SK-N-SH (cell line): ENCODE measurements around the gene PPP3R1. TPM values are rescaled to one million over a fixed set of nuclear protein-coding genes. Genes with fewer than 3 reads are reported as not detected.

Experiments
- CTCF ChIA-PET: fragments of 300-600, 350-600 bp; formaldehyde crosslinking; extraction: SDS; loops from one replicate; lab custom pipeline; 2021; lab: Yijun Ruan, JAX
- POLR2A ChIA-PET: fragments of 350-600 bp; sonication (Branson Sonifier 250); formaldehyde crosslinking; extraction: SDS; loops from one replicate; lab custom pipeline; 2020; ENCODE audit warnings: antibody characterized with exemption, inconsistent platforms; lab: Yijun Ruan, JAX
- DNase-seq: peaks from one replicate; pipeline ENCODE4 v3.0.0; 2012
- H2AFZ ChIP-seq: fragments of 200-600 bp; sonication (generic); 2 replicates; pipeline ENCODE4 v1.8.1; 2016; ENCODE audit warnings: antibody characterized with exemption, mild to moderate bottlenecking, low read depth
- H3F3A ChIP-seq: fragments of 200-600 bp; sonication (generic); replicated peaks from 2 replicates; pipeline ENCODE3; 2016; ENCODE audit warnings: antibody characterized with exemption, mild to moderate bottlenecking; ENCODE audit not compliant: insufficient read depth
- H3K27ac ChIP-seq, 2 experiments: fragments of 200-500 bp in 1 of 2; fragments of 200-600 bp in 1 of 2; sonication (Bioruptor generic) in 1 of 2; sonication (generic), shearing (Covaris generic) in 1 of 2; 2 replicates each; pipeline versions ENCODE4 v1.5.1 to v1.6.1; 2014 to 2016; ENCODE audit warnings: low read depth in 2 of 2, inconsistent platforms in 1 of 2, low read length in 1 of 2, mild to moderate bottlenecking in 1 of 2, mixed read lengths in 1 of 2
- H3K27me3 ChIP-seq: fragments of 200-600 bp; sonication (generic), shearing (Covaris generic); 2 replicates; pipeline ENCODE4 v1.6.1; 2016; ENCODE audit warnings: mixed run types; ENCODE audit not compliant: insufficient read depth
- H3K36me3 ChIP-seq, 2 experiments: fragments of 200-500 bp in 1 of 2; fragments of 200-600 bp in 1 of 2; sonication (Bioruptor generic) in 1 of 2; sonication (generic) in 1 of 2; replicated peaks in 1 of 2; 2 replicates each; pipeline versions ENCODE3 to v1.5.1; 2014 to 2016; ENCODE audit warnings: low read length in 1 of 2, mild to moderate bottlenecking in 1 of 2; ENCODE audit not compliant: insufficient read depth in 2 of 2, control insufficient read depth in 1 of 2
- H3K4me1 ChIP-seq, 2 experiments: fragments of 200-500 bp in 1 of 2; fragments of 200-600 bp in 1 of 2; sonication (Bioruptor generic) in 1 of 2; sonication (generic), shearing (Covaris generic) in 1 of 2; 2 replicates each; pipeline versions ENCODE4 v1.5.1 to v1.6.1; 2014 to 2016; ENCODE audit warnings: low read depth in 1 of 2, low read length in 1 of 2, mixed run types in 1 of 2; ENCODE audit not compliant: insufficient read depth in 2 of 2, control insufficient read depth in 1 of 2
- H3K4me2 ChIP-seq: fragments of 200-600 bp; sonication (generic), shearing (Covaris generic); 2 replicates; pipeline ENCODE4 v1.6.1; 2017; ENCODE audit warnings: mixed run types
- H3K4me3 ChIP-seq, 2 experiments: fragments of 200-500 bp in 1 of 2; fragments of 200-600 bp in 1 of 2; sonication (Bioruptor generic) in 1 of 2; sonication (generic), shearing (Covaris generic) in 1 of 2; 2 replicates each; pipeline versions ENCODE4 v1.5.1 to v1.8.1; 2014 to 2016; ENCODE audit warnings: low read depth in 2 of 2, inconsistent platforms in 1 of 2, low read length in 1 of 2, mild to moderate bottlenecking in 1 of 2, mixed read lengths in 1 of 2, moderate library complexity in 1 of 2
- H3K79me2 ChIP-seq: fragments of 200-600 bp; sonication (generic); 2 replicates; pipeline ENCODE4 v1.8.1; 2017; ENCODE audit warnings: mild to moderate bottlenecking; ENCODE audit not compliant: insufficient read depth
- H3K9ac ChIP-seq: fragments of 200-600 bp; sonication (generic); 2 replicates; pipeline ENCODE4 v1.6.1; 2017; ENCODE audit warnings: mixed run types
- H3K9me2 ChIP-seq: fragments of 200-600 bp; sonication (generic); 2 replicates; pipeline ENCODE4 v1.6.1; 2017; ENCODE audit warnings: mixed run types
- H3K9me3 ChIP-seq: fragments of 200-600 bp; sonication (generic); 2 replicates; pipeline ENCODE4 v1.6.1; 2017; ENCODE audit warnings: mixed run types, mild to moderate bottlenecking, moderate library complexity
- H4K20me1 ChIP-seq: fragments of 200-600 bp; sonication (generic); 2 replicates; pipeline ENCODE4 v1.6.1; 2017; ENCODE audit warnings: mild to moderate bottlenecking, mixed run types; ENCODE audit not compliant: insufficient read depth
- ELF1 ChIP-seq: IDR thresholded peaks from 2 replicates; pipeline ENCODE4 v1.4.0; 2012
- EZH2phosphoT487 ChIP-seq: fragments of 200-600 bp; sonication (generic); IDR thresholded peaks from 2 replicates; pipeline ENCODE4 v1.6.1; 2017; ENCODE audit warnings: low read depth, mixed run types, mild to moderate bottlenecking, antibody characterized with exemption, moderate library complexity, borderline replicate concordance
- FOSL2 ChIP-seq: IDR thresholded peaks from 2 replicates; pipeline ENCODE4 v1.4.0; 2012; ENCODE audit warnings: low read depth, mild to moderate bottlenecking, moderate library complexity, borderline replicate concordance
- FOXJ3 ChIP-seq: sonication (generic); formaldehyde crosslinking; IDR thresholded peaks from 2 replicates; pipeline ENCODE4 v1.5.1; 2020; ENCODE audit warnings: mild to moderate bottlenecking, missing genetic modification reagents
- GABPA ChIP-seq: IDR thresholded peaks from 2 replicates; pipeline ENCODE4 v1.4.0; 2012; ENCODE audit warnings: low read depth, mild to moderate bottlenecking
- GATA2 ChIP-seq: sonication (generic); formaldehyde crosslinking; IDR thresholded peaks from 2 replicates; pipeline ENCODE4 v1.5.0; 2020; ENCODE audit warnings: mild to moderate bottlenecking, missing genetic modification reagents
- JUND ChIP-seq: IDR thresholded peaks from 2 replicates; pipeline ENCODE4 v1.4.0; 2012
- MEF2A ChIP-seq: IDR thresholded peaks from 2 replicates; pipeline ENCODE4 v1.4.0; 2012; ENCODE audit warnings: low read depth, borderline replicate concordance
- MXI1 ChIP-seq: IDR thresholded peaks from 2 replicates; pipeline ENCODE4 v1.6.1; 2012; ENCODE audit warnings: mild to moderate bottlenecking, low read depth, low read length, improper control_type of control experiment
- NFIC ChIP-seq: IDR thresholded peaks from 2 replicates; pipeline ENCODE4 v1.4.0; 2012; ENCODE audit warnings: borderline replicate concordance
- RCOR1 ChIP-seq: fragments of 150-350 bp; IDR thresholded peaks from 2 replicates; pipeline ENCODE4 v1.6.1; 2017; ENCODE audit warnings: antibody characterized with exemption, low read length
- RXRA ChIP-seq: IDR thresholded peaks from 2 replicates; pipeline ENCODE4 v1.4.0; 2012; ENCODE audit warnings: low read depth, mild to moderate bottlenecking, borderline replicate concordance
- TAF1 ChIP-seq: IDR thresholded peaks from 2 replicates; pipeline ENCODE4 v1.6.1; 2012; ENCODE audit warnings: low read depth, mild to moderate bottlenecking, low read length, moderate library complexity, borderline replicate concordance
- WGBS: methylation state at CpG from one replicate; pipeline ENCODE4 v1.1.6; 2017; ENCODE audit warnings: low lambda C conversion rate; 5-methylcytosine and 5-hydroxymethylcytosine counted together
- polyA plus RNA-seq, 3 experiments: library from polyadenylated mRNA; depleted of rRNA; stranded (reverse); fragments of >200 nt; gene quantifications; 2 replicates each; pipeline ENCODE4 v1.2.3, GENCODE V29; 2012
- TF ChIP-seq, protein P1 (sequence below): fragments of 150-350 bp; IDR thresholded peaks from 2 replicates; pipeline ENCODE4 v1.6.1; 2016; ENCODE audit warnings: mild to moderate bottlenecking, low read depth, low read length
- TF ChIP-seq, protein P2 (sequence below): IDR thresholded peaks from 2 replicates; pipeline ENCODE4; 2012
- TF ChIP-seq, protein P3 (sequence below): fragments of 150-350 bp; IDR thresholded peaks from 2 replicates; pipeline ENCODE4 v1.6.1; 2017; ENCODE audit warnings: antibody characterized with exemption, low read length, low read depth, borderline replicate concordance
- TF ChIP-seq, protein P4 (sequence below): IDR thresholded peaks from 2 replicates; pipeline ENCODE4 v1.6.1; 2012; ENCODE audit warnings: mild to moderate bottlenecking, low read depth, low read length, moderate library complexity
- TF ChIP-seq, protein P5 (sequence below): IDR thresholded peaks from 2 replicates; pipeline ENCODE4 v1.4.0; 2012; ENCODE audit warnings: low read depth, borderline replicate concordance

The PPP3R1 gene
- polyA plus RNA-seq, 1 of the 3 experiments (the other 2 are of a cell fraction): 12.0 TPM

DNA sequence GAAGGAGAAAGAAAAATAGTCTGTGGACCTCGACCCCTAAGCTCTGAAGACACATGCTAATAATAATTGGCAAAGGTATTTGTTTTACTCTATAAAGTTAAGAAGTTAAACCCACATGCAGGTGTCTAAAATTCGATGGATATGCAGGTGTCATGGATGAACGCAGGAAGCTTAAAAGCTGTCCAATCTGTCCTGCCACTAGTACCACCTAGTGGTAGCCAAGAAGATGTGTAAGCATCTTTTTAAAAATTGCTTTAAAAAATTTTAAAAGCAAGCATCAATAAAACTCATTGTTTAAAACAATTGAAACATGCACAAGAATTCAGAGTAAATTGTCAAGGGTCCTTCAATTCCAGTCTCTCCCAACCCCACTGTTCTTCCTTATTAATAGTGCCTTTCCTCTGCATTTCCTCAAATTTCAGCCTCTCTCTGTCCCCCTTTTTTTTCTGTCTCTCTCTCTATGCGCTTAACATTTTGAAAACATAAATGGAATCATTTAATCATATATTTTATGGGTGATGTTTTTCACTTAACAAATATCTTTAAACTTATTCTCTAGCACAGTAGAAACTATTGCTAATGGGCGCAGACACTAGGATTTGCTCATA, 30.6 kb upstream of the PPP3R1 start (continued):
- no peak for TF ChIP-seq JUND
- TF ChIP-seq, all 33 proteins: peak for 3

DNA sequence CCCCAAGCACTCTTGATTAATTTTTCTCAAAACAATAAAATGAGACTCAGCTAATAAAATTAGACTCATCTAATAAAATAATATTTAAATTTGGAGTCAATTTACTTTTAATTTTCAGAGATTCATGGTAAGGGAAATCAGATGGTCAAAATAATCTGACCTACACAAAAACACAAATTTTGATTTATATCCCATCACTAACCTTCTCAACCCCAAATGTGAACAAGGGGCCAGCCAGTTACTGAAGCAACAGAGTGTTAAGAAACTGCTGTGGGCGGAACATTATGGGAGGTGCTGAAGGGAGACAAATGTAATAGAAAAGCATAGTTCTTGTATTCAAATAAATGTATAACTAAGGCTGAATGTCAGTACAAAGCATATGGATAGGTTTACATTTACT, 28.5 kb upstream of the PPP3R1 start:
- WGBS: 90% methylated on average over 1 of the region's 1 CpG
- ChIA-PET CTCF (interaction anchor here (0.8 to 6.0 kb wide), 4 partner anchors 12 to 206 kb away, joined by 3 to 27 read pairs (median 5); no protein-coding TSS in a partner anchor), POLR2A (no interaction called here)
- H3K4me3 ChIP-seq: no peak overlapping the region
- no peaks in the 10 kb centered on the region for H3K27me3 ChIP-seq
- H2AFZ ChIP-seq: no peak overlapping the region
- DNase-seq: no peak
- no peak overlapping the region for H3K4me2 ChIP-seq
- no peaks in the 10 kb centered on the region for H4K20me1 ChIP-seq
- TF ChIP-seq, protein P1, sequence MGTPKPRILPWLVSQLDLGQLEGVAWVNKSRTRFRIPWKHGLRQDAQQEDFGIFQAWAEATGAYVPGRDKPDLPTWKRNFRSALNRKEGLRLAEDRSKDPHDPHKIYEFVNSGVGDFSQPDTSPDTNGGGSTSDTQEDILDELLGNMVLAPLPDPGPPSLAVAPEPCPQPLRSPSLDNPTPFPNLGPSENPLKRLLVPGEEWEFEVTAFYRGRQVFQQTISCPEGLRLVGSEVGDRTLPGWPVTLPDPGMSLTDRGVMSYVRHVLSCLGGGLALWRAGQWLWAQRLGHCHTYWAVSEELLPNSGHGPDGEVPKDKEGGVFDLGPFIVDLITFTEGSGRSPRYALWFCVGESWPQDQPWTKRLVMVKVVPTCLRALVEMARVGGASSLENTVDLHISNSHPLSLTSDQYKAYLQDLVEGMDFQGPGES: no peak
- TF ChIP-seq GABPA: no peak
- TF ChIP-seq EZH2phosphoT487: no peak
- TF ChIP-seq TAF1: no peak
- TF ChIP-seq, protein P2, sequence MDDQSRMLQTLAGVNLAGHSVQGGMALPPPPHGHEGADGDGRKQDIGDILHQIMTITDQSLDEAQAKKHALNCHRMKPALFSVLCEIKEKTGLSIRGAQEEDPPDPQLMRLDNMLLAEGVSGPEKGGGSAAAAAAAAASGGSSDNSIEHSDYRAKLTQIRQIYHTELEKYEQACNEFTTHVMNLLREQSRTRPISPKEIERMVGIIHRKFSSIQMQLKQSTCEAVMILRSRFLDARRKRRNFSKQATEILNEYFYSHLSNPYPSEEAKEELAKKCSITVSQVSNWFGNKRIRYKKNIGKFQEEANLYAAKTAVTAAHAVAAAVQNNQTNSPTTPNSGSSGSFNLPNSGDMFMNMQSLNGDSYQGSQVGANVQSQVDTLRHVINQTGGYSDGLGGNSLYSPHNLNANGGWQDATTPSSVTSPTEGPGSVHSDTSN: no peak
- TF ChIP-seq FOSL2: no peak
- TF ChIP-seq, protein P3, sequence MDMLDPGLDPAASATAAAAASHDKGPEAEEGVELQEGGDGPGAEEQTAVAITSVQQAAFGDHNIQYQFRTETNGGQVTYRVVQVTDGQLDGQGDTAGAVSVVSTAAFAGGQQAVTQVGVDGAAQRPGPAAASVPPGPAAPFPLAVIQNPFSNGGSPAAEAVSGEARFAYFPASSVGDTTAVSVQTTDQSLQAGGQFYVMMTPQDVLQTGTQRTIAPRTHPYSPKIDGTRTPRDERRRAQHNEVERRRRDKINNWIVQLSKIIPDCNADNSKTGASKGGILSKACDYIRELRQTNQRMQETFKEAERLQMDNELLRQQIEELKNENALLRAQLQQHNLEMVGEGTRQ: no peak
- TF ChIP-seq, protein P4, sequence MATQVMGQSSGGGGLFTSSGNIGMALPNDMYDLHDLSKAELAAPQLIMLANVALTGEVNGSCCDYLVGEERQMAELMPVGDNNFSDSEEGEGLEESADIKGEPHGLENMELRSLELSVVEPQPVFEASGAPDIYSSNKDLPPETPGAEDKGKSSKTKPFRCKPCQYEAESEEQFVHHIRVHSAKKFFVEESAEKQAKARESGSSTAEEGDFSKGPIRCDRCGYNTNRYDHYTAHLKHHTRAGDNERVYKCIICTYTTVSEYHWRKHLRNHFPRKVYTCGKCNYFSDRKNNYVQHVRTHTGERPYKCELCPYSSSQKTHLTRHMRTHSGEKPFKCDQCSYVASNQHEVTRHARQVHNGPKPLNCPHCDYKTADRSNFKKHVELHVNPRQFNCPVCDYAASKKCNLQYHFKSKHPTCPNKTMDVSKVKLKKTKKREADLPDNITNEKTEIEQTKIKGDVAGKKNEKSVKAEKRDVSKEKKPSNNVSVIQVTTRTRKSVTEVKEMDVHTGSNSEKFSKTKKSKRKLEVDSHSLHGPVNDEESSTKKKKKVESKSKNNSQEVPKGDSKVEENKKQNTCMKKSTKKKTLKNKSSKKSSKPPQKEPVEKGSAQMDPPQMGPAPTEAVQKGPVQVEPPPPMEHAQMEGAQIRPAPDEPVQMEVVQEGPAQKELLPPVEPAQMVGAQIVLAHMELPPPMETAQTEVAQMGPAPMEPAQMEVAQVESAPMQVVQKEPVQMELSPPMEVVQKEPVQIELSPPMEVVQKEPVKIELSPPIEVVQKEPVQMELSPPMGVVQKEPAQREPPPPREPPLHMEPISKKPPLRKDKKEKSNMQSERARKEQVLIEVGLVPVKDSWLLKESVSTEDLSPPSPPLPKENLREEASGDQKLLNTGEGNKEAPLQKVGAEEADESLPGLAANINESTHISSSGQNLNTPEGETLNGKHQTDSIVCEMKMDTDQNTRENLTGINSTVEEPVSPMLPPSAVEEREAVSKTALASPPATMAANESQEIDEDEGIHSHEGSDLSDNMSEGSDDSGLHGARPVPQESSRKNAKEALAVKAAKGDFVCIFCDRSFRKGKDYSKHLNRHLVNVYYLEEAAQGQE: no peak
- no peak for TF ChIP-seq MEF2A
- TF ChIP-seq, protein P5, sequence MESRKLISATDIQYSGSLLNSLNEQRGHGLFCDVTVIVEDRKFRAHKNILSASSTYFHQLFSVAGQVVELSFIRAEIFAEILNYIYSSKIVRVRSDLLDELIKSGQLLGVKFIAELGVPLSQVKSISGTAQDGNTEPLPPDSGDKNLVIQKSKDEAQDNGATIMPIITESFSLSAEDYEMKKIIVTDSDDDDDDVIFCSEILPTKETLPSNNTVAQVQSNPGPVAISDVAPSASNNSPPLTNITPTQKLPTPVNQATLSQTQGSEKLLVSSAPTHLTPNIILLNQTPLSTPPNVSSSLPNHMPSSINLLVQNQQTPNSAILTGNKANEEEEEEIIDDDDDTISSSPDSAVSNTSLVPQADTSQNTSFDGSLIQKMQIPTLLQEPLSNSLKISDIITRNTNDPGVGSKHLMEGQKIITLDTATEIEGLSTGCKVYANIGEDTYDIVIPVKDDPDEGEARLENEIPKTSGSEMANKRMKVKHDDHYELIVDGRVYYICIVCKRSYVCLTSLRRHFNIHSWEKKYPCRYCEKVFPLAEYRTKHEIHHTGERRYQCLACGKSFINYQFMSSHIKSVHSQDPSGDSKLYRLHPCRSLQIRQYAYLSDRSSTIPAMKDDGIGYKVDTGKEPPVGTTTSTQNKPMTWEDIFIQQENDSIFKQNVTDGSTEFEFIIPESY: no peak
- TF ChIP-seq NFIC: no peak
- TF ChIP-seq FOXJ3 (CRISPR knock-in tag): no peak
- no peak for TF ChIP-seq GATA2 (CRISPR knock-in tag)
- no peak for TF ChIP-seq RXRA
- TF ChIP-seq ELF1: no peak
- no peak for TF ChIP-seq MXI1
- no peak for TF ChIP-seq RCOR1
- no peaks in the 10 kb centered on the region; a peak in 2 of 4 replicates for H3K4me1 ChIP-seq
- no peaks in the 10 kb centered on the region for H3K9me2 ChIP-seq
- H3K27ac ChIP-seq: no peak overlapping the region
- no peaks in the 10 kb centered on the region for H3K79me2 ChIP-seq
- peaks cover 4% of the 10 kb centered on the region for H3F3A ChIP-seq
- no peaks in the 10 kb centered on the region for H3K36me3 ChIP-seq
- no peak overlapping the region for H3K9ac ChIP-seq
- no peaks in the 10 kb centered on the region for H3K9me3 ChIP-seq
